H9 (cell line): Measurements from ENCODE around the gene C9orf72. TPM values are rescaled to one million over a fixed set of nuclear protein-coding genes. Genes with fewer than 3 reads are reported as not detected.

Experiments used
- DNase-seq: peaks from one replicate; pipeline ENCODE4 v3.0.0-alpha.2; 2017
- H2AFZ ChIP-seq: one replicate; pipeline ENCODE4 v1.6.1; 2013; ENCODE audit warnings: mild to moderate bottlenecking, low read length, control low read depth, moderate library complexity
- H2AK5ac ChIP-seq: 2 replicates; pipeline ENCODE4 v1.6.1; 2013; ENCODE audit warnings: low read length, control low read depth, mixed read lengths; ENCODE audit not compliant: insufficient read length
- H2BK120ac ChIP-seq: one replicate; pipeline ENCODE4 v1.6.1; 2013; ENCODE audit warnings: low read depth, mild to moderate bottlenecking, low read length, control low read depth, inconsistent platforms; ENCODE audit not compliant: poor library complexity, severe bottlenecking
- H2BK12ac ChIP-seq: 2 replicates; pipeline ENCODE4 v1.6.1; 2013; ENCODE audit warnings: low read length, control low read depth, mixed read lengths, low read depth; ENCODE audit not compliant: insufficient read length
- H2BK15ac ChIP-seq: 2 replicates; pipeline ENCODE4 v1.6.1; 2013; ENCODE audit warnings: low read depth, low read length, control low read depth
- H2BK20ac ChIP-seq: one replicate; pipeline ENCODE4 v1.6.1; 2013; ENCODE audit warnings: low read depth, mild to moderate bottlenecking, low read length, control low read depth, inconsistent platforms; ENCODE audit not compliant: poor library complexity, severe bottlenecking
- H2BK5ac ChIP-seq: 2 replicates; pipeline ENCODE4 v1.6.1; 2013; ENCODE audit warnings: low read length, control low read depth, mixed read lengths; ENCODE audit not compliant: insufficient read length
- H3K14ac ChIP-seq: 2 replicates; pipeline ENCODE4 v1.6.1; 2013; ENCODE audit warnings: low read length, control low read depth; ENCODE audit not compliant: insufficient read depth
- H3K18ac ChIP-seq: 2 replicates; pipeline ENCODE4 v1.6.1; 2013; ENCODE audit warnings: low read depth, mild to moderate bottlenecking, mixed read lengths, low read length, control low read depth; ENCODE audit not compliant: insufficient read length
- H3K23ac ChIP-seq: 2 replicates; pipeline ENCODE4 v1.6.1; 2013; ENCODE audit warnings: low read length, control low read depth, mixed read lengths, low read depth; ENCODE audit not compliant: insufficient read length
- H3K23me2 ChIP-seq: 2 replicates; pipeline ENCODE4 v1.6.1; 2013; ENCODE audit warnings: low read depth, mild to moderate bottlenecking, mixed read lengths, low read length, control low read depth; ENCODE audit not compliant: insufficient read length, poor library complexity, severe bottlenecking
- H3K27ac ChIP-seq: 2 replicates; pipeline ENCODE4 v1.5.1; 2013; ENCODE audit warnings: low read length, control low read depth, mixed read lengths, low read depth; ENCODE audit not compliant: insufficient read length
- H3K27me3 ChIP-seq: 2 replicates; pipeline ENCODE4 v1.6.1; 2013; ENCODE audit warnings: low read length, control low read depth, inconsistent platforms; ENCODE audit not compliant: insufficient read depth
- H3K4ac ChIP-seq: 2 replicates; pipeline ENCODE4 v1.6.1; 2013; ENCODE audit warnings: low read depth, mild to moderate bottlenecking, control low read depth, inconsistent platforms, low read length, moderate library complexity
- H3K4me1 ChIP-seq: 2 replicates; pipeline ENCODE4 v1.6.1; 2013; ENCODE audit warnings: low read length, control low read depth, inconsistent platforms; ENCODE audit not compliant: insufficient read depth
- H3K4me2 ChIP-seq: 2 replicates; pipeline ENCODE4 v1.6.1; 2013; ENCODE audit warnings: low read length, control low read depth, mixed read lengths; ENCODE audit not compliant: insufficient read length, insufficient read depth
- H3K56ac ChIP-seq: 2 replicates; pipeline ENCODE4 v1.6.1; 2013; ENCODE audit warnings: low read depth, mild to moderate bottlenecking, mixed read lengths, low read length, control low read depth; ENCODE audit not compliant: insufficient read length
- H3K79me1 ChIP-seq: 2 replicates; pipeline ENCODE4 v1.6.1; 2013; ENCODE audit warnings: low read depth, mild to moderate bottlenecking, moderate library complexity, low read length, control low read depth, inconsistent platforms; ENCODE audit not compliant: insufficient read depth, poor library complexity, severe bottlenecking
- H3K79me2 ChIP-seq: 2 replicates; pipeline ENCODE4 v1.6.1; 2013; ENCODE audit warnings: low read length, control low read depth, inconsistent platforms; ENCODE audit not compliant: insufficient read depth
- H3K9ac ChIP-seq: 2 replicates; pipeline ENCODE4 v1.6.1; 2013; ENCODE audit warnings: low read length, control low read depth, mixed read lengths; ENCODE audit not compliant: insufficient read length; ENCODE audit errors: extremely low read depth
- H3K9me3 ChIP-seq: one replicate; pipeline ENCODE4 v1.6.1; 2013; ENCODE audit warnings: low read depth, low read length, inconsistent platforms; ENCODE audit not compliant: control insufficient read depth
- H3T11ph ChIP-seq: one replicate; pipeline ENCODE4 v1.6.1; 2013; ENCODE audit warnings: mild to moderate bottlenecking, low read length, control low read depth, inconsistent platforms
- H4K20me1 ChIP-seq: one replicate; pipeline ENCODE4 v1.6.1; 2013; ENCODE audit not compliant: control insufficient read depth, insufficient read length, insufficient read depth
- H4K5ac ChIP-seq: 2 replicates; pipeline ENCODE4 v1.6.1; 2013; ENCODE audit warnings: low read depth, mild to moderate bottlenecking, mixed read lengths, low read length, control low read depth; ENCODE audit not compliant: insufficient read length
- H4K8ac ChIP-seq: replicated peaks from 2 replicates; pipeline ENCODE4 v1.6.1; 2013; ENCODE audit warnings: low read length, control low read depth, mixed read lengths, low read depth; ENCODE audit not compliant: insufficient read length
- H4K91ac ChIP-seq: 2 replicates; pipeline ENCODE4 v1.6.1; 2013; ENCODE audit warnings: low read depth, mild to moderate bottlenecking, moderate library complexity, mixed read lengths, low read length, control low read depth; ENCODE audit not compliant: insufficient read length
- H3K27ac Mint-ChIP-seq, 3 experiments: 2 replicates in 2 of 3; 3 replicates in 1 of 3; pipeline ENCODE4 v1.8.0; 2020 to 2021; ENCODE audit warnings: mixed read lengths in 3 of 3, mild to moderate bottlenecking in 1 of 3, moderate library complexity in 1 of 3
- H3K27me3 Mint-ChIP-seq: 2 replicates; pipeline ENCODE4 v1.8.0; 2021; ENCODE audit warnings: low read depth, mild to moderate bottlenecking, moderate library complexity, mixed read lengths
- H3K36me3 Mint-ChIP-seq, 3 experiments: 2 replicates in 2 of 3; 3 replicates in 1 of 3; pipeline ENCODE4 v1.8.0; 2020 to 2021; ENCODE audit warnings: low read depth in 3 of 3, mixed read lengths in 3 of 3; ENCODE audit not compliant: insufficient read depth in 1 of 3
- H3K4me1 Mint-ChIP-seq, 2 experiments: 2 replicates each; pipeline ENCODE4 v1.8.0; 2020; ENCODE audit warnings: mixed read lengths in 2 of 2
- H3K4me3 Mint-ChIP-seq, 2 experiments: 2 replicates in 1 of 2; 3 replicates in 1 of 2; pipeline ENCODE4 v1.8.0; 2020 to 2021; ENCODE audit warnings: mild to moderate bottlenecking in 2 of 2, mixed read lengths in 2 of 2, moderate library complexity in 1 of 2
- H3K9me3 Mint-ChIP-seq, 2 experiments: 2 replicates in 1 of 2; 3 replicates in 1 of 2; pipeline ENCODE4 v1.8.0; 2020; ENCODE audit warnings: mild to moderate bottlenecking in 2 of 2, mixed read lengths in 2 of 2, moderate library complexity in 1 of 2
- WGBS: extraction: QIAGEN DNeasy Blood & Tissue Kit; methylation state at CpG from one replicate; pipeline ENCODE4 v1.1.7; 2013; ENCODE audit warnings: missing lambda C conversion rate, low lambda C conversion rate, mixed read lengths; ENCODE audit not compliant: insufficient read length; ENCODE audit errors: extremely low coverage; 5-methylcytosine and 5-hydroxymethylcytosine counted together
- total RNA-seq: library from RNA; stranded (reverse); gene quantifications from 2 replicates; pipeline ENCODE4 v1.2.1, GENCODE V29; 2021
- TF ChIP-seq, protein P1 (sequence below): fragments of 200-600 bp; sonication (generic); conservative IDR thresholded peaks from 3 replicates; pipeline ENCODE4 v1.8.0; 2021; ENCODE audit warnings: antibody characterized with exemption, mild to moderate bottlenecking

Gene C9orf72
- total RNA-seq, 1 experiment from 2014 or later = 17.0 TPM

- peaks cover 0 to 7% (median 1%) of the 10 kb centered on the region in 3 experiments; a peak in 3 of 7 replicates for H3K36me3 Mint-ChIP-seq
- H2AFZ ChIP-seq = no peak overlapping the region
- no peak overlapping the region for H4K5ac ChIP-seq
- H3K27ac Mint-ChIP-seq = peak overlapping the region in 2 of 3 experiments; percentile 89 to 95; a peak in 5 of 7 replicates
- no peak overlapping the region for H3T11ph ChIP-seq
- H3K27me3 ChIP-seq = no peaks in the 10 kb centered on the region
- peak overlapping the region; percentile 36 for H3K9ac ChIP-seq
- no peaks in the 10 kb centered on the region for H3K9me3 Mint-ChIP-seq
- H3K23ac ChIP-seq = no peak overlapping the region
- no peaks in the 10 kb centered on the region for H3K79me2 ChIP-seq
- H4K20me1 ChIP-seq = no peaks in the 10 kb centered on the region
- H3K56ac ChIP-seq = no peak overlapping the region
- peaks cover 2% of the 10 kb centered on the region for H3K27me3 Mint-ChIP-seq
- peak overlapping the region; percentile 78 for H3K4me2 ChIP-seq
- peaks cover 9% of the 10 kb centered on the region for H3K23me2 ChIP-seq
- H3K18ac ChIP-seq = no peak overlapping the region
- no peak overlapping the region for H3K4ac ChIP-seq
- no peak overlapping the region for H4K8ac ChIP-seq
- H3K4me1 ChIP-seq = no peaks in the 10 kb centered on the region; the same call in 1 of the 2 replicates
- TF ChIP-seq, protein P1, sequence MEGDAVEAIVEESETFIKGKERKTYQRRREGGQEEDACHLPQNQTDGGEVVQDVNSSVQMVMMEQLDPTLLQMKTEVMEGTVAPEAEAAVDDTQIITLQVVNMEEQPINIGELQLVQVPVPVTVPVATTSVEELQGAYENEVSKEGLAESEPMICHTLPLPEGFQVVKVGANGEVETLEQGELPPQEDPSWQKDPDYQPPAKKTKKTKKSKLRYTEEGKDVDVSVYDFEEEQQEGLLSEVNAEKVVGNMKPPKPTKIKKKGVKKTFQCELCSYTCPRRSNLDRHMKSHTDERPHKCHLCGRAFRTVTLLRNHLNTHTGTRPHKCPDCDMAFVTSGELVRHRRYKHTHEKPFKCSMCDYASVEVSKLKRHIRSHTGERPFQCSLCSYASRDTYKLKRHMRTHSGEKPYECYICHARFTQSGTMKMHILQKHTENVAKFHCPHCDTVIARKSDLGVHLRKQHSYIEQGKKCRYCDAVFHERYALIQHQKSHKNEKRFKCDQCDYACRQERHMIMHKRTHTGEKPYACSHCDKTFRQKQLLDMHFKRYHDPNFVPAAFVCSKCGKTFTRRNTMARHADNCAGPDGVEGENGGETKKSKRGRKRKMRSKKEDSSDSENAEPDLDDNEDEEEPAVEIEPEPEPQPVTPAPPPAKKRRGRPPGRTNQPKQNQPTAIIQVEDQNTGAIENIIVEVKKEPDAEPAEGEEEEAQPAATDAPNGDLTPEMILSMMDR = no peak
- no peaks in the 10 kb centered on the region for H3K79me1 ChIP-seq
- H2AK5ac ChIP-seq = no peak overlapping the region
- H4K91ac ChIP-seq = no peak overlapping the region
- H3K4me3 Mint-ChIP-seq = peak overlapping the region; percentile 92 to 98
- no peak overlapping the region for H2BK12ac ChIP-seq
- H2BK5ac ChIP-seq = no peak overlapping the region
- no peak overlapping the region for H3K27ac ChIP-seq
- H2BK120ac ChIP-seq = no peak overlapping the region
- H3K14ac ChIP-seq = no peak overlapping the region; the same call in 1 of the 2 replicates
- DNase-seq = peak; percentile 59
- WGBS = no CpG with 5 or more reads among the region's 25 CpGs
- peaks cover 30 to 37% of the 10 kb centered on the region in 2 experiments for H3K4me1 Mint-ChIP-seq
- no peak overlapping the region for H2BK15ac ChIP-seq
- H3K9me3 ChIP-seq = no peaks in the 10 kb centered on the region
- H2BK20ac ChIP-seq = no peak overlapping the region
These were observed 44.4 kb downstream of the C9orf72 start for GRCh38 chr9:27528886-27529315.
